ENCODE data around the gene IGF2BP3. TPM values are rescaled to one million over a fixed set of nuclear protein-coding genes. Genes with fewer than 3 reads are reported as not detected.

IGF2BP3 gene
- total RNA-seq, 4 donors from 2014 or later = 1.1 TPM; not detected in 3

- Histone ChIP-seq H3K27ac (no peak overlapping the region), H3K36me3 (no peaks in the 10 kb centered on the region), H3K9me3 (no peaks in the 10 kb centered on the region), H3K4me1 (no peaks in the 10 kb centered on the region), H3K4me3 (no peak overlapping the region), H3K27me3 (no peaks in the 10 kb centered on the region)
- TF ChIP-seq CTCF (IDR thresholded peaks at IDR 0.05) = no peak
- TF ChIP-seq POLR2A (IDR thresholded peaks at IDR 0.05) = no peak
- DNase-seq = no peak
Observed at GRCh38 chr7:23458044-23458443, 12.2 kb downstream of the IGF2BP3 start.

GRCh38 chr7:23456093-23456492 lies 14.2 kb downstream of the IGF2BP3 start:
- no peak for TF ChIP-seq POLR2A (IDR thresholded peaks at IDR 0.05)
- Histone ChIP-seq H3K4me1 (no peaks in the 10 kb centered on the region), H3K27me3 (no peaks in the 10 kb centered on the region), H3K4me3 (no peak overlapping the region), H3K9me3 (no peaks in the 10 kb centered on the region), H3K27ac (no peak overlapping the region), H3K36me3 (no peaks in the 10 kb centered on the region)
- DNase-seq = no peak

DNA sequence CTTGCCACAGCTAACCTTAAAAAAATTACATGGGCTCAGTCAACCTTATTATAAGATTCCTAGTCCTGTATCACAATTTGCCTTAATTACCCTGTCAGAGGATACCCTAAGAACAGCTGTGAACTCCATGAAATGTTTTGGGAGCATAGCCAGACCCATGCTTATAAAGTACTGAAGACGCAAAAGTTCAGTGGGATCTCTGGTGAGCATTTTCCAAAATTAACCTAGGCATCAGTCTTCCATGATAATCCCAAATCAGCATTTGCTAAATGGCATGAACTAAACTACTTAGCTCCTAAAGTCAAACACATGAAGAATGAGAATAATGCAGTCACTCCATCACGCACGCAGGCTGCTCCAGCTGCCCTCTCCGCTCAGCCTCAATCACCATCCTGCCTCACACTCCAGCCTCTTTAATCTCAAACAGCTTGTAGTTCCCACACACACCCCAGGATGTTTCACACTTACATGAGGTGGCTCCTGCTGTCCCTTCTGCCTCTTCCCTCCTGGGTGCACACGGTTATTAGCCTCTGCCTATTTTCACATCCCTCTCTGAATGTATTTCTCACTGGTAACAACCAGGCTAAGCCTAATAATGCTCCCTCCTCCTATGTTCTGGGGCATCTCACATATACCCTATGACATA lies 15.3 kb downstream of the IGF2BP3 start:
- DNase-seq = no peak

GRCh38 chr7:23450518-23450917 lies 19.8 kb downstream of the IGF2BP3 start:
- Histone ChIP-seq H3K36me3 (no peaks in the 10 kb centered on the region), H3K9me3 (no peaks in the 10 kb centered on the region), H3K4me1 (no peaks in the 10 kb centered on the region), H3K27me3 (no peaks in the 10 kb centered on the region), H3K4me3 (no peak overlapping the region), H3K27ac (no peak overlapping the region)
- no peak for DNase-seq
- TF ChIP-seq POLR2A (IDR thresholded peaks at IDR 0.05) (no peak), CTCF (IDR thresholded peaks at IDR 0.05) (no peak)

More for the DNA sequence above, 15.3 kb downstream of the IGF2BP3 start:
- Histone ChIP-seq H3K36me3 (no peaks in the 10 kb centered on the region), H3K9me3 (no peaks in the 10 kb centered on the region), H3K27me3 (no peaks in the 10 kb centered on the region), H3K27ac (no peak overlapping the region), H3K4me3 (no peak overlapping the region), H3K4me1 (no peaks in the 10 kb centered on the region)
- no peak for TF ChIP-seq POLR2A (IDR thresholded peaks at IDR 0.05)
- no peak for TF ChIP-seq CTCF (IDR thresholded peaks at IDR 0.05)

GRCh38 chr7:23449941-23450340 lies 20.4 kb downstream of the IGF2BP3 start:
- DNase-seq = no peak
- Histone ChIP-seq H3K4me3 (no peak overlapping the region), H3K27me3 (no peaks in the 10 kb centered on the region), H3K4me1 (no peaks in the 10 kb centered on the region), H3K9me3 (no peaks in the 10 kb centered on the region), H3K36me3 (no peaks in the 10 kb centered on the region), H3K27ac (no peak overlapping the region)
- TF ChIP-seq CTCF (IDR thresholded peaks at IDR 0.05) (no peak), POLR2A (IDR thresholded peaks at IDR 0.05) (no peak)

DNA sequence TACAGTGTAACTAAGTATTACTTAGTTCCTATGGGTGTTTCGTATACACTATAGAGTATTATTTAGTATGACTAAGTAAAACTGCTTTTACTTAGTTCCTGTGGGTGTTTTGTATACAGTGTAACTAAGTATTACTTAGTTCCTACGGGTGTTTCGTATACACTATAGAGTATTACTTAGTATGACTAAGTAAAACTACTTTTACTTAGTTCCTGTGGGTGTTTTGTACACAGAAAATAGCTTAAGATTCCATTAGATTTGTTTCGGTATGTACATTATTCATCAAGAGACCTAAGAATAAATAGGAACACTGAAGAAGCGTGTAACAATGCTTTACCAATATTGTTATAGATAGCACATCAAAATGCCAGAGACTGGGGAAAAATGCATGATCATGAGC lies 25.0 kb downstream of the IGF2BP3 start:
- H3K4me3 ChIP-seq = no peak overlapping the region
- no peak for DNase-seq
- H3K4me1 ChIP-seq = no peaks in the 10 kb centered on the region
- no peaks in the 10 kb centered on the region for H3K9me3 ChIP-seq
- H3K27me3 ChIP-seq = no peaks in the 10 kb centered on the region
- H3K27ac ChIP-seq = no peak overlapping the region
- H3K36me3 ChIP-seq = no peaks in the 10 kb centered on the region
- no peak for TF ChIP-seq POLR2A (IDR thresholded peaks at IDR 0.05)
- TF ChIP-seq CTCF (IDR thresholded peaks at IDR 0.05) = no peak
